Spinal cord (tissue), 10 donors: ENCODE measurements around the gene TUBG2. TPM values are rescaled to one million over a fixed set of nuclear protein-coding genes. Genes with fewer than 3 reads are reported as not detected.
"Not testable (repeated sequence)": the region's sequence is repeated elsewhere in the genome, so short reads cannot be mapped to it uniquely, and the experiment has no call there.

ENCODE experiments used
- DNase-seq, 6 donors: peaks; one replicate each; pipeline versions ENCODE4 v3.0.0 to v3.0.0-alpha.2; 2013 to 2015; ENCODE audit warnings: low spot score in 6 of 6, low read depth in 4 of 6
- H3K27ac ChIP-seq: one replicate; pipeline ENCODE4 v1.5.1; 2013; ENCODE audit warnings: low read depth, low read length, control low read depth
- H3K27me3 ChIP-seq: one replicate; pipeline ENCODE4 v1.6.1; 2013; ENCODE audit warnings: low read length; ENCODE audit not compliant: control insufficient read depth, insufficient read depth
- H3K36me3 ChIP-seq: one replicate; pipeline ENCODE4 v1.6.1; 2013; ENCODE audit warnings: low read length; ENCODE audit not compliant: control insufficient read depth, insufficient read depth
- H3K4me1 ChIP-seq: one replicate; pipeline ENCODE4 v1.6.1; 2013; ENCODE audit warnings: low read length; ENCODE audit not compliant: control insufficient read depth, insufficient read depth
- H3K4me3 ChIP-seq: one replicate; pipeline ENCODE4 v1.5.1; 2013; ENCODE audit warnings: low read depth, low read length, control low read depth
- H3K9me3 ChIP-seq: one replicate; pipeline ENCODE4 v1.6.1; 2013; ENCODE audit warnings: low read length; ENCODE audit not compliant: control insufficient read depth, insufficient read depth
- WGBS: methylation state at CpG from one replicate; pipeline ENCODE4 v1.1.5; 2013; ENCODE audit warnings: missing lambda C conversion rate; ENCODE audit not compliant: insufficient coverage; 5-methylcytosine and 5-hydroxymethylcytosine counted together
- polyA plus RNA-seq, 2 donors: library from polyadenylated mRNA; unstranded; fragments of 120-200 nt; gene quantifications; one replicate each; pipeline ENCODE4 v1.2.1, GENCODE V29; 2013; ENCODE audit not compliant: insufficient read length in 2 of 2
- total RNA-seq, 2 donors: library from RNA; depleted of rRNA in 1 of 2; stranded (reverse); fragments of 120-200 nt in 1 of 2; fragments of >200 nt in 1 of 2; gene quantifications; one replicate each; pipeline versions ENCODE4 v1.2.3 to v1.2.4, GENCODE V29; 2013 to 2014
- donor health status: healthy.

TUBG2 gene
- total and polyA plus RNA-seq, 4 donors: 21.1 to 85.6 (median 44.6) TPM

DNA sequence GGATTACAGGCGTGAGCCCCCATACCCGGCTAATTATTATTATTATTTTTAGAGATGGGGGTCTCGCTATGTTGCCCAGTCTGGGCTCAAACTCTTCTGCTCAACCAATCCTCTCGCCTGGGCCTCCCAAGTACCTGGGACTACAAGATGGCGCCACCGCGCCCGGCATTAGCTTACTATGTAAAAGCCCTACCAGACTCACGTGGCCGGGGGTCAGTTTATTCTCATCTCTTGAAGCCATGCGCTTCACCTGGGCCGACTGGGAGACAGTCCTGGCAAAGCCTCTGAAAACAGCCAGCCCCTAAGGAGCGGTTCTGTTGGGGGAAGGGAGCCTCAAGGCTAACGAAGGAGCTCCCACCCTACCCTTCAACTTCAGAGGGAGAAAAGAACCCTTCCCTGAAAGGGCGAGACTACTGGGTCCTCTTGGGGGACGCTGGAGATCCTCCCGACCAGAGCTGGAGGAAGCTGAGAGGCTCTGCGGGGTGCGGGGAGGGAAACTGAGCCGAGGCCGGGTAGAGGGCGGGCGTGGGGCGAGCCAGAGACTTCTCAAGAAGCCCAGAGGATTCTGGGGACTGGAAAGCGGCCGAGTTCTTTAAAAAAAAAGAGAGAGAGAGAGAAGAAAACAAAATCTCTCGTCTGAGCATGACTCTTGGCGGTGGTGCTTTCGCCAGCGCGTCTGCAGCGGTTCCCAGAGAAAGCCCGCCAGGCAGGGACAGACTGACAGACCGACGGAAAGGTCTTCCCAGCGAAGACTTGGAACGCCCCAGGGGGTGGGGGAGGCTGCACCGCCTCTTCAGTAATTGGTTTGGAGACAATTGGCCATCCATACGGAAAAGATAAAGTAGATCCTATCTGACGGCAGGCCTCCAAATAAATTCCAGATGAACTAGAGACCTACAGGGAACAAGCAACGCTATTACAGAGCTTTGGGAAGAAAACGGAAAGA, 5.6 kb upstream of the TUBG2 start:
- Histone ChIP-seq H3K27ac (peak overlapping the region; percentile 47), H3K36me3 (no peaks in the 10 kb centered on the region), H3K4me1 (peaks cover 14% of the 10 kb centered on the region), H3K9me3 (no peaks in the 10 kb centered on the region), H3K27me3 (no peaks in the 10 kb centered on the region), H3K4me3 (peak overlapping the region; percentile 52)
- peak in 3 of 6 donors; percentile 44 to 87 (median 61) for DNase-seq
- 10% methylated on average over 30 of the region's 42 CpGs for WGBS

GRCh38 chr17:42655528-42655927, 3.6 kb upstream of the TUBG2 start:
- H3K27ac ChIP-seq: no peak overlapping the region
- H3K27me3 ChIP-seq: no peaks in the 10 kb centered on the region
- H3K9me3 ChIP-seq: no peaks in the 10 kb centered on the region
- H3K4me1 ChIP-seq: peaks cover 28% of the 10 kb centered on the region
- no peak for DNase-seq
- 71% methylated on average over 2 of the region's 2 CpGs for WGBS
- no peak overlapping the region for H3K4me3 ChIP-seq
- H3K36me3 ChIP-seq: no peaks in the 10 kb centered on the region

- H3K27me3 ChIP-seq: no peaks in the 10 kb centered on the region
- peaks cover 28% of the 10 kb centered on the region for H3K4me1 ChIP-seq
- DNase-seq: no peak
- WGBS: 83% methylated on average over 4 of the region's 9 CpGs
- no peak overlapping the region for H3K4me3 ChIP-seq
- H3K9me3 ChIP-seq: no peaks in the 10 kb centered on the region
- no peak overlapping the region for H3K27ac ChIP-seq
- peaks cover 12% of the 10 kb centered on the region for H3K36me3 ChIP-seq
Observed at GRCh38 chr17:42657824-42658588, 1.1 kb upstream of the TUBG2 start.

GRCh38 chr17:42659932-42660274, 819 bp downstream of the TUBG2 start:
- H3K27ac ChIP-seq, H3K9me3 ChIP-seq, DNase-seq, H3K27me3 ChIP-seq: not testable (repeated sequence)
- H3K4me3 ChIP-seq: peak overlapping the region; percentile 82
- no CpG with 5 or more reads among the region's 14 CpGs for WGBS
- peaks cover 14% of the 10 kb centered on the region for H3K4me1 ChIP-seq
- peaks cover 25% of the 10 kb centered on the region for H3K36me3 ChIP-seq

- 83% methylated on average over 2 of the region's 7 CpGs for WGBS
- H3K9me3 ChIP-seq: no peaks in the 10 kb centered on the region
- no peak for DNase-seq
- H3K4me3 ChIP-seq: no peak overlapping the region
- H3K27me3 ChIP-seq: no peaks in the 10 kb centered on the region
- peaks cover 14% of the 10 kb centered on the region for H3K4me1 ChIP-seq
- no peak overlapping the region for H3K27ac ChIP-seq
- H3K36me3 ChIP-seq: peaks cover 32% of the 10 kb centered on the region
Observed at GRCh38 chr17:42660692-42661345, 1.7 kb downstream of the TUBG2 start.

GRCh38 chr17:42665581-42666001, 6.5 kb downstream of the TUBG2 start:
- H3K27me3 ChIP-seq: peaks cover 6% of the 10 kb centered on the region
- WGBS: 87% methylated on average over 14 of the region's 14 CpGs
- H3K27ac ChIP-seq: no peak overlapping the region
- DNase-seq: no peak
- no peak overlapping the region for H3K4me3 ChIP-seq
- no peaks in the 10 kb centered on the region for H3K9me3 ChIP-seq
- H3K36me3 ChIP-seq: peaks cover 74% of the 10 kb centered on the region
- H3K4me1 ChIP-seq: peaks cover 9% of the 10 kb centered on the region

- not testable (repeated sequence) for H3K27ac ChIP-seq
- H3K36me3 ChIP-seq: peaks cover 80% of the 10 kb centered on the region
Observed at GRCh38 chr17:42666126-42666525, 7.0 kb downstream of the TUBG2 start.

DNA sequence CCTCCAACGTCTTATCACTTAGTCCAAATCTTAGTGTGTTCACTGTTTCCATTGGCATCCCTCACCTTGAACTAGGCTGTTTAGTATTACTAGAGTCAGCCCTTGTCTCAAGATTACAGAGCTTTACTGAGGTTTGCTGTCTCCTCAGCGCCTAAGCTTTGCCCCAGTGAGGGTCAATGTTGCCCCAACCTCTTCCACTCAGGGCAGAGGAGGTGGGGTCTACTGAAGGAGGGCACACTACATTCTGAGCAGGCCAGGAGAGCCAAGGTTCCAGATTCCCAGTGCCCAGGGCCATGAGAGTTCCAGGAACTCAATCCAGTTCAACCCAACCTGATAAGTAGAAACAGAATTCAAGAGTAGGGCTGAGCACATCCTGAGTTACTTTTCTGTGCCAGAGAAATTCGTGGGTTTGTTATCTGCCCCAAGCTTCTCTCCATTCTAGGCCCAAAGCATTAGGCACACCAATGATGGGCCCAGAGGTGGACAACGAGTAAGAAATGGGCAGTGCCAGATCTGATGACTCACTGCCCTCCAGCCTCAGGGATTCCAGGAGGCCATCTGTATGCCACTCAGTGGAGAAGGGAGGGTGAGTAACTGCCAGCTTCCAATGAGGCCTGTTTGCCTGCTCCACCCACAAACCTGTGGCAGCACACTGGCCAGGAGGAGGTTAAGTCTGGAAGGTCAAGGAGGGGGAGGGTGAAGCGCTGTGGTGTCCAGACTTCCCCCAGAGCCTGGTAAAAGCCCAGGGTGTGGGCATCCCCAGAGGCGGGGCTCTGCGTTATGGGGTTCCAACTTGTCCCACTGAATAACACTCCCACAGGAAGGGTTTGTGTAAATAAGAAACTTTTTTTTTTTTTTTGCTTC, 8.2 kb downstream of the TUBG2 start:
- no peak for DNase-seq
- Histone ChIP-seq H3K9me3 (no peaks in the 10 kb centered on the region), H3K4me1 (peaks cover 22% of the 10 kb centered on the region), H3K36me3 (peaks cover 81% of the 10 kb centered on the region), H3K27me3 (peaks cover 14% of the 10 kb centered on the region), H3K27ac (no peak overlapping the region), H3K4me3 (no peak overlapping the region)
- WGBS: 62% methylated on average over 2 of the region's 7 CpGs

More at GRCh38 chr17:42666126-42666525, 7.0 kb downstream of the TUBG2 start:
- H3K4me3 ChIP-seq, DNase-seq, H3K9me3 ChIP-seq: not testable (repeated sequence)
- peaks cover 10% of the 10 kb centered on the region for H3K27me3 ChIP-seq
- WGBS: 94% methylated on average over 7 of the region's 16 CpGs
- H3K4me1 ChIP-seq: peaks cover 14% of the 10 kb centered on the region

DNA sequence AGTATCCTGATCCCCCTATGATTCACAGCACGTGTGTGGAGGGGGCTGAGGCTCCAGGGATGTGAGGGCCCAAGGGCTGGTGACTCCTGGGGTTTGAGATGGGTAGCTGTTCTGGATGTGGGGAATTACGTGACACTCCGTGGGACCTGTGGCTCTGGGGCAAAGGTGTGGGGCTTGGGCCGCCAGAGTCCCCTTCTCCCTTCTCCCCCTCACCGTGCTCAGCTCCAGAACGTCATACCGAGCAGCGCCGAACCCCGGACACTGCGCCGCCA, 10.6 kb downstream of the TUBG2 start:
- no peak for DNase-seq
- Histone ChIP-seq H3K36me3 (peaks cover 83% of the 10 kb centered on the region), H3K27me3 (peaks cover 35% of the 10 kb centered on the region), H3K4me1 (peaks cover 38% of the 10 kb centered on the region), H3K9me3 (no peaks in the 10 kb centered on the region), H3K27ac (no peak overlapping the region), H3K4me3 (no peak overlapping the region)
- WGBS: 44% methylated on average over 11 of the region's 12 CpGs
